Measurements from ENCODE around the gene PHAF1. TPM values are rescaled to one million over a fixed set of nuclear protein-coding genes. Genes with fewer than 3 reads are reported as not detected.

The PHAF1 gene
- total and polyA plus RNA-seq, 9 of the 15 experiments (the other 6 are each of a cell fraction or from before 2014, with no cell fraction given) = 5.1 to 25.4 (median 13.8) TPM

GRCh38 chr16:67190448-67191399 lies 81.0 kb downstream of the PHAF1 start (continued):
- TF ChIP-seq TAF1 (IDR thresholded peaks at IDR 0.05; ENCODE audit: control insufficient read depth, extremely low read depth, insufficient read depth, low read length, severe bottlenecking) (no peak), ETS1 (conservative IDR thresholded peaks at IDR 0.05; ENCODE audit: control insufficient read depth, low read depth, low read length) (0 out of 2 replicates have a peak, but pooled peaks have one; percentile 39), CBFA2T3 (IDR thresholded peaks at IDR 0.05) (peak; percentile 87), CAMTA2 (CRISPR knock-in tag; conservative IDR thresholded peaks at IDR 0.05) (no peak), ZFP36 (IDR thresholded peaks at IDR 0.05; ENCODE audit: low read depth, low read length, partially characterized antibody) (no peak), ZBTB17 (CRISPR knock-in tag; IDR thresholded peaks at IDR 0.05) (no peak), LEF1 (IDR thresholded peaks at IDR 0.05) (no peak), ZNF507 (tag; conservative IDR thresholded peaks at IDR 0.05) (no peak), FIP1L1 (IDR thresholded peaks at IDR 0.05; ENCODE audit: low read depth, low read length, poor library complexity, severe bottlenecking) (no peak), RBM25 (IDR thresholded peaks at IDR 0.05; ENCODE audit: low read depth, low read length, severe bottlenecking) (no peak), HDAC8 (tag; IDR thresholded peaks at IDR 0.05) (no peak), NR2C1 (IDR thresholded peaks at IDR 0.05) (no peak), NR2C1 (tag; IDR thresholded peaks at IDR 0.05) (no peak), SPI1 (IDR thresholded peaks at IDR 0.05; ENCODE audit: borderline replicate concordance, low read depth, low read length) (no peak), MYNN (IDR thresholded peaks at IDR 0.05) (no peak), MYNN (CRISPR knock-in tag; IDR thresholded peaks at IDR 0.05) (no peak), THRA (IDR thresholded peaks at IDR 0.05) (no peak), DPF2 (IDR thresholded peaks at IDR 0.05) (peak; percentile 88), ZEB2 (IDR thresholded peaks at IDR 0.05) (no peak), CHAMP1 (IDR thresholded peaks at IDR 0.05) (no peak)
- TF ChIP-seq, protein P1, sequence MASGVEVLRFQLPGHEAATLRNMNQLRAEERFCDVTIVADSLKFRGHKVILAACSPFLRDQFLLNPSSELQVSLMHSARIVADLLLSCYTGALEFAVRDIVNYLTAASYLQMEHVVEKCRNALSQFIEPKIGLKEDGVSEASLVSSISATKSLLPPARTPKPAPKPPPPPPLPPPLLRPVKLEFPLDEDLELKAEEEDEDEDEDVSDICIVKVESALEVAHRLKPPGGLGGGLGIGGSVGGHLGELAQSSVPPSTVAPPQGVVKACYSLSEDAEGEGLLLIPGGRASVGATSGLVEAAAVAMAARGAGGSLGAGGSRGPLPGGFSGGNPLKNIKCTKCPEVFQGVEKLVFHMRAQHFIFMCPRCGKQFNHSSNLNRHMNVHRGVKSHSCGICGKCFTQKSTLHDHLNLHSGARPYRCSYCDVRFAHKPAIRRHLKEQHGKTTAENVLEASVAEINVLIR (CRISPR knock-in tag; IDR thresholded peaks at IDR 0.05) = no peak
- TF ChIP-seq, protein P2, sequence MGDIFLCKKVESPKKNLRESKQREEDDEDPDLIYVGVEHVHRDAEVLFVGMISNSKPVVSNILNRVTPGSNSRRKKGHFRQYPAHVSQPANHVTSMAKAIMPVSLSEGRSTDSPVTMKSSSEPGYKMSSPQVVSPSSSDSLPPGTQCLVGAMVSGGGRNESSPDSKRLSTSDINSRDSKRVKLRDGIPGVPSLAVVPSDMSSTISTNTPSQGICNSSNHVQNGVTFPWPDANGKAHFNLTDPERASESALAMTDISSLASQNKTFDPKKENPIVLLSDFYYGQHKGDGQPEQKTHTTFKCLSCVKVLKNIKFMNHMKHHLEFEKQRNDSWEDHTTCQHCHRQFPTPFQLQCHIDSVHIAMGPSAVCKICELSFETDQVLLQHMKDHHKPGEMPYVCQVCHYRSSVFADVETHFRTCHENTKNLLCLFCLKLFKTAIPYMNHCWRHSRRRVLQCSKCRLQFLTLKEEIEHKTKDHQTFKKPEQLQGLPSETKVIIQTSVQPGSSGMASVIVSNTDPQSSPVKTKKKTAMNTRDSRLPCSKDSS (IDR thresholded peaks at IDR 0.05; ENCODE audit: low read depth, partially characterized antibody) = no peak

All from K562 (cell line).